HEK293 (cell line): ENCODE data around the gene TFRC.

ENCODE experiments used
- BCL11B ChIP-seq: fragments of 450-650 bp; formaldehyde crosslinking; IDR thresholded peaks from 2 replicates; pipeline ENCODE4 v1.5.1; 2016; ENCODE audit warnings: low read depth, missing biosample characterization, missing genetic modification characterization
- CTCF ChIP-seq: fragments of 450-650 bp; formaldehyde crosslinking; IDR thresholded peaks from 2 replicates; pipeline ENCODE4 v1.5.1; 2016; ENCODE audit warnings: missing biosample characterization, missing genetic modification characterization
- KLF9 ChIP-seq: fragments of 450-650 bp; formaldehyde crosslinking; IDR thresholded peaks from 2 replicates; pipeline ENCODE4 v1.5.1; 2016; ENCODE audit warnings: missing biosample characterization, missing genetic modification characterization, low read depth
- TRIM28 ChIP-seq: IDR thresholded peaks from 2 replicates; pipeline ENCODE4 v1.6.1; 2011; ENCODE audit warnings: low read length, control low read depth, borderline replicate concordance
- YY1 ChIP-seq: fragments of 450-650 bp; formaldehyde crosslinking; IDR thresholded peaks from 2 replicates; pipeline ENCODE4 v1.5.1; 2018; ENCODE audit warnings: missing biosample characterization, missing genetic modification characterization
- ZNF132 ChIP-seq: fragments of 450-650 bp; formaldehyde crosslinking; IDR thresholded peaks from 2 replicates; pipeline ENCODE4 v1.5.1; 2017; ENCODE audit warnings: missing biosample characterization, missing genetic modification characterization, borderline replicate concordance
- ZNF274 ChIP-seq, 2 experiments: fragments of 200-500 bp in 1 of 2; fragments of 450-650 bp in 1 of 2; sonication (Bioruptor generic) in 1 of 2; formaldehyde crosslinking in 1 of 2; IDR thresholded peaks; 2 replicates each; pipeline versions ENCODE4 v1.5.1 to v1.6.1; 2014 to 2016; ENCODE audit warnings: borderline replicate concordance in 1 of 2, inconsistent platforms in 1 of 2, low read length in 1 of 2, missing biosample characterization in 1 of 2, missing genetic modification characterization in 1 of 2
- ZNF350 ChIP-seq: fragments of 450-650 bp; formaldehyde crosslinking; IDR thresholded peaks from 2 replicates; pipeline ENCODE4 v1.5.0; 2017; ENCODE audit warnings: missing biosample characterization, mild to moderate bottlenecking, missing genetic modification characterization
- ZNF544 ChIP-seq: fragments of 450-650 bp; formaldehyde crosslinking; IDR thresholded peaks from 2 replicates; pipeline ENCODE4 v1.5.0; 2017; ENCODE audit warnings: missing biosample characterization, missing genetic modification characterization
- ZNF600 ChIP-seq: fragments of 450-650 bp; formaldehyde crosslinking; IDR thresholded peaks from 2 replicates; pipeline ENCODE4 v1.5.1; 2016; ENCODE audit warnings: missing biosample characterization, missing genetic modification characterization
- ZSCAN16 ChIP-seq: fragments of 450-650 bp; formaldehyde crosslinking; IDR thresholded peaks from 2 replicates; pipeline ENCODE4 v1.5.1; 2016; ENCODE audit warnings: missing biosample characterization, missing genetic modification characterization

GRCh38 chr3:196124608-196125007 lies 42.7 kb upstream of the TFRC start:
- TF ChIP-seq CTCF (tag by site-specific recombination) (no peak), ZSCAN16 (tag by site-specific recombination) (no peak), BCL11B (tag by site-specific recombination) (no peak), YY1 (tag by site-specific recombination) (no peak), ZNF274 (IDR thresholded peaks at IDR 0.05; ENCODE audit: low read length) (no peak), ZNF274 (tag by site-specific recombination; IDR thresholded peaks at IDR 0.05; ENCODE audit: borderline replicate concordance) (no peak), ZNF600 (tag by site-specific recombination) (no peak), ZNF350 (no peak), TRIM28 (no peak), KLF9 (tag by site-specific recombination) (no peak), ZNF132 (tag by site-specific recombination) (no peak), ZNF544 (tag by site-specific recombination) (no peak)
